ENCODE results near the gene STPG3. TPM values are rescaled to one million over a fixed set of nuclear protein-coding genes. Genes with fewer than 3 reads are reported as not detected.

The STPG3 gene
- total and polyA plus RNA-seq, 2 of the 13 experiments (the other 11 are each of a cell fraction or from before 2014, with no cell fraction given) = not detected

GRCh38 chr9:137240841-137241489 lies 10.1 kb upstream of the STPG3 start, which contains the start of gene TUBB4B (continued):
- peak; percentile 76 for TF ChIP-seq AFF4 (CRISPR knock-in tag; IDR thresholded peaks at IDR 0.05)
- no peak for TF ChIP-seq TCF12 (IDR thresholded peaks at IDR 0.05)
- TF ChIP-seq TCF12 (CRISPR knock-in tag; IDR thresholded peaks at IDR 0.05) = no peak
- no peak for TF ChIP-seq ATF4 (CRISPR knock-in tag; IDR thresholded peaks at IDR 0.05)
- TF ChIP-seq, protein P1, sequence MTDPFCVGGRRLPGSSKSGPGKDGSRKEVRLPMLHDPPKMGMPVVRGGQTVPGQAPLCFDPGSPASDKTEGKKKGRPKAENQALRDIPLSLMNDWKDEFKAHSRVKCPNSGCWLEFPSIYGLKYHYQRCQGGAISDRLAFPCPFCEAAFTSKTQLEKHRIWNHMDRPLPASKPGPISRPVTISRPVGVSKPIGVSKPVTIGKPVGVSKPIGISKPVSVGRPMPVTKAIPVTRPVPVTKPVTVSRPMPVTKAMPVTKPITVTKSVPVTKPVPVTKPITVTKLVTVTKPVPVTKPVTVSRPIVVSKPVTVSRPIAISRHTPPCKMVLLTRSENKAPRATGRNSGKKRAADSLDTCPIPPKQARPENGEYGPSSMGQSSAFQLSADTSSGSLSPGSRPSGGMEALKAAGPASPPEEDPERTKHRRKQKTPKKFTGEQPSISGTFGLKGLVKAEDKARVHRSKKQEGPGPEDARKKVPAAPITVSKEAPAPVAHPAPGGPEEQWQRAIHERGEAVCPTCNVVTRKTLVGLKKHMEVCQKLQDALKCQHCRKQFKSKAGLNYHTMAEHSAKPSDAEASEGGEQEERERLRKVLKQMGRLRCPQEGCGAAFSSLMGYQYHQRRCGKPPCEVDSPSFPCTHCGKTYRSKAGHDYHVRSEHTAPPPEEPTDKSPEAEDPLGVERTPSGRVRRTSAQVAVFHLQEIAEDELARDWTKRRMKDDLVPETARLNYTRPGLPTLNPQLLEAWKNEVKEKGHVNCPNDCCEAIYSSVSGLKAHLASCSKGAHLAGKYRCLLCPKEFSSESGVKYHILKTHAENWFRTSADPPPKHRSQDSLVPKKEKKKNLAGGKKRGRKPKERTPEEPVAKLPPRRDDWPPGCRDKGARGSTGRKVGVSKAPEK (CRISPR knock-in tag; IDR thresholded peaks at IDR 0.05; ENCODE audit: borderline replicate concordance) = no peak
- TF ChIP-seq ZNF343 (CRISPR knock-in tag; IDR thresholded peaks at IDR 0.05) = no peak
- peak; percentile 56 for TF ChIP-seq ISL2 (CRISPR knock-in tag; IDR thresholded peaks at IDR 0.05)
- TF ChIP-seq ZNF280B (CRISPR knock-in tag; IDR thresholded peaks at IDR 0.05; ENCODE audit: borderline replicate concordance) = no peak
- no peak; the same call in 1 of the 2 replicates for TF ChIP-seq KDM5A (IDR thresholded peaks at IDR 0.05; ENCODE audit: borderline replicate concordance, low read length)
- TF ChIP-seq KLF11 (CRISPR knock-in tag; IDR thresholded peaks at IDR 0.05) = no peak; the same call in 1 of the 2 replicates
- TF ChIP-seq NFKB2 (CRISPR knock-in tag; IDR thresholded peaks at IDR 0.05; ENCODE audit: borderline replicate concordance) = no peak; the same call in 1 of the 2 replicates
- TF ChIP-seq, protein P2, sequence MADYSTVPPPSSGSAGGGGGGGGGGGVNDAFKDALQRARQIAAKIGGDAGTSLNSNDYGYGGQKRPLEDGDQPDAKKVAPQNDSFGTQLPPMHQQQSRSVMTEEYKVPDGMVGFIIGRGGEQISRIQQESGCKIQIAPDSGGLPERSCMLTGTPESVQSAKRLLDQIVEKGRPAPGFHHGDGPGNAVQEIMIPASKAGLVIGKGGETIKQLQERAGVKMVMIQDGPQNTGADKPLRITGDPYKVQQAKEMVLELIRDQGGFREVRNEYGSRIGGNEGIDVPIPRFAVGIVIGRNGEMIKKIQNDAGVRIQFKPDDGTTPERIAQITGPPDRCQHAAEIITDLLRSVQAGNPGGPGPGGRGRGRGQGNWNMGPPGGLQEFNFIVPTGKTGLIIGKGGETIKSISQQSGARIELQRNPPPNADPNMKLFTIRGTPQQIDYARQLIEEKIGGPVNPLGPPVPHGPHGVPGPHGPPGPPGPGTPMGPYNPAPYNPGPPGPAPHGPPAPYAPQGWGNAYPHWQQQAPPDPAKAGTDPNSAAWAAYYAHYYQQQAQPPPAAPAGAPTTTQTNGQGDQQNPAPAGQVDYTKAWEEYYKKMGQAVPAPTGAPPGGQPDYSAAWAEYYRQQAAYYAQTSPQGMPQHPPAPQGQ (CRISPR knock-in tag; IDR thresholded peaks at IDR 0.05; ENCODE audit: borderline replicate concordance) = no peak
- TF ChIP-seq, protein P3, sequence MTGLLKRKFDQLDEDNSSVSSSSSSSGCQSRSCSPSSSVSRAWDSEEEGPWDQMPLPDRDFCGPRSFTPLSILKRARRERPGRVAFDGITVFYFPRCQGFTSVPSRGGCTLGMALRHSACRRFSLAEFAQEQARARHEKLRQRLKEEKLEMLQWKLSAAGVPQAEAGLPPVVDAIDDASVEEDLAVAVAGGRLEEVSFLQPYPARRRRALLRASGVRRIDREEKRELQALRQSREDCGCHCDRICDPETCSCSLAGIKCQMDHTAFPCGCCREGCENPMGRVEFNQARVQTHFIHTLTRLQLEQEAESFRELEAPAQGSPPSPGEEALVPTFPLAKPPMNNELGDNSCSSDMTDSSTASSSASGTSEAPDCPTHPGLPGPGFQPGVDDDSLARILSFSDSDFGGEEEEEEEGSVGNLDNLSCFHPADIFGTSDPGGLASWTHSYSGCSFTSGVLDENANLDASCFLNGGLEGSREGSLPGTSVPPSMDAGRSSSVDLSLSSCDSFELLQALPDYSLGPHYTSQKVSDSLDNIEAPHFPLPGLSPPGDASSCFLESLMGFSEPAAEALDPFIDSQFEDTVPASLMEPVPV (CRISPR knock-in tag; IDR thresholded peaks at IDR 0.05) = no peak
- TF ChIP-seq NCOA1 (CRISPR knock-in tag; IDR thresholded peaks at IDR 0.05) = 0 out of 2 replicates have a peak, but pooled peaks have one; percentile 20
- no peak for TF ChIP-seq ZFP82 (CRISPR knock-in tag; IDR thresholded peaks at IDR 0.05; ENCODE audit: borderline replicate concordance)

All from HepG2 (cell line).